A549 treated with AZD9567 at 1 μM for 4 hours (cell line): ENCODE results near the gene ZNF660. TPM values are rescaled to one million over a fixed set of nuclear protein-coding genes. Genes with fewer than 3 reads are reported as not detected.

Experiments used
- total RNA-seq: library from RNA; stranded (reverse); fragments of 200-300 nt; extraction: Qiagen RNA extraction; gene quantifications from 5 replicates; pipeline ENCODE4 v1.2.3, GENCODE V29; 2022; ENCODE audit not compliant: insufficient read depth

The ZNF660 gene
- not detected in 5 replicates for total RNA-seq

GRCh38 chr3:44584646-44585501 lies at the start of gene ZNF660:
TSS of gene ZNF660 (plus strand) at chr3:44584964. CDS start at chr3:44594194, 9,230 bp downstream.

DNA sequence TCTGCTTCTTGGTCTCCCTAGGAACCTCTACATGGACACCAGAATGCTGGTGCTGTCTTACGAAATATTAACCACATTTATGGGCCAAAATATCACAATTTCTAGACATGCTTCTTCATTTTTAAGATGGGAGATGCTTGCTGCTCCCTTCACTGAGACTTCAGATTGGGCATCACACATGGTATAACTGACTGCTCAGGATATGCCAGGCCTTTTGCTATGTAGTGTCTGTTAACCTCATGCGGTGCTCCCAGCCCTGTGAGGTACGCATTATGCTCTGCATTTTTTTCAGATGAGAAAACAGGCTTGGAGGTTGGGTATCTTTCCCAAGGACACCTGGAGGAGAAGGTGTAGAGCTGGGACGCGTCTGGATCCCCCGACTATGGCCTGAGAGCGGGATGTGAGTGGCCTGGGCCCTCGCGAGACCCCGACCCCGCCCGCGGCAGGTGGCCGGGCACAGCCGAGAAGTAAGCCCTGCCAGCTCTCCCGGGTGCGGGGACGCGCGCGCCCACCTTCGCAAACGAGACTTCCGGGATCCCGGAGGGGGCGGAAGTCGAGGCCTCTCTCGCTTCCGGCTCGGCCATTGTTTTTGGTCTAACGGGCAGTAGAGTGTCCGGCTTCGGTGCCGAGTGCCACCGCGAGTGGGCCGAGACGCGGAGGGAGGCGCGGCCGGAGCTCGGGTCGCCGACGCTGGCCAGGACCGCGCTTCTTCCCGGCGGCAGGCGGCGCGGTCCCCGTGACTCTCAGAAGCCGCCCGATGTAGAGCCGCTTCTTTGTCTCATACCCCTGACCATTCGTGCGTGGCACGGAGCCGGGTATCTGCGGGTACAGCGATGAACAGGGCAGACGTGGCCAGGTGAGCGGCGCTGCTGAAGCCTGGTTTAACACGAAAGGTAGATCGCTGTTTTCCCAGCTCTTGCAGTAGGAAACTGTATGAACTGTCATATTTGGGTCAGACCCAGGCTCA lies 29.9 kb upstream of the ZNF660 start, which contains the start of gene ZKSCAN7:
TSS of gene ZKSCAN7 (plus strand) at position 568 of the 967 bp plus-strand sequence. CDS start 1,855 bp downstream, outside the sequence.

GRCh38 chr3:44624749-44625480 lies 40.2 kb downstream of the ZNF660 start, which contains the start of gene ZNF197:
TSS of gene ZNF197 (plus strand) at chr3:44625036. CDS start at chr3:44629155, 4,119 bp downstream.

GRCh38 chr3:44648564-44649229 lies 63.9 kb downstream of the ZNF660 start, which contains the start of gene ZNF35:
TSS of gene ZNF35 (plus strand) at chr3:44648732. CDS start at chr3:44651068, 2,336 bp downstream.

Other genes with a start within 250 kb of the ZNF660 start
- gene TCAIM, start 246.2 kb upstream of the ZNF660 start, total RNA-seq: 7.5 to 18.9 TPM (median 8.4 TPM) in 5 replicates
- gene ZNF445, start 107.3 kb upstream of the ZNF660 start, total RNA-seq: 2.5 to 3.1 TPM (median 2.8 TPM) in 5 replicates
- not detected in 5 replicates for gene ZKSCAN7, start 29.8 kb upstream of the ZNF660 start, total RNA-seq
- 1.3 to 2.0 TPM (median 1.8 TPM) in 5 replicates for gene ZNF197, start 40.1 kb downstream of the ZNF660 start, total RNA-seq
- 5.1 to 6.6 TPM (median 5.4 TPM) in 5 replicates for gene ZNF35, start 63.8 kb downstream of the ZNF660 start, total RNA-seq
- gene ZNF502, start 127.7 kb downstream of the ZNF660 start, total RNA-seq: 1.2 to 1.7 TPM (median 1.5 TPM) in 5 replicates
- gene ZNF501, start 144.7 kb downstream of the ZNF660 start, total RNA-seq: 0.02 to 0.08 TPM in 2 of 5 replicates, not detected in the others
- gene KIAA1143, start 176.7 kb downstream of the ZNF660 start, total RNA-seq: 11.3 to 18.1 TPM (median 16.3 TPM) in 5 replicates
- gene KIF15, start 176.8 kb downstream of the ZNF660 start, total RNA-seq: 7.7 to 23.4 TPM (median 8.7 TPM) in 5 replicates